NT2/D1 (cell line): ENCODE data around the gene TCF19.

Experiments
- SUZ12 ChIP-seq: IDR thresholded peaks from 2 replicates; pipeline ENCODE4 v1.6.1; 2011; ENCODE audit not compliant: insufficient read length, insufficient read depth; ENCODE audit errors: extremely low read depth
- YY1 ChIP-seq: IDR thresholded peaks from 2 replicates; pipeline ENCODE4 v1.6.1; 2011; ENCODE audit not compliant: insufficient read length, insufficient read depth

GRCh38 chr6:31178143-31179041 lies 20.0 kb downstream of the TCF19 start:
- no peak for TF ChIP-seq YY1
- TF ChIP-seq SUZ12: no peak
